GM19455 (cell line): ENCODE results near the gene HYDIN.
"Not testable (repeated sequence)": the region's sequence is repeated elsewhere in the genome, so short reads cannot be mapped to it uniquely, and the experiment has no call there.

Experiments used
- ATAC-seq: cut with Tn5 transposase; IDR thresholded peaks from one replicate; pipeline ENCODE4 v1.9.1; 2021; ENCODE audit not compliant: unreplicated experiment

Gene HYDIN

GRCh38 chr16:71009440-71010223 is 220.9 kb downstream of the HYDIN start:
- ATAC-seq, result not testable (repeated sequence)

GRCh38 chr16:71006516-71006915 is 224.0 kb downstream of the HYDIN start:
- not testable (repeated sequence) for ATAC-seq

GRCh38 chr16:70999735-71000134 is 230.8 kb downstream of the HYDIN start:
- not testable (repeated sequence) for ATAC-seq

- not testable (repeated sequence) for ATAC-seq
Observed at GRCh38 chr16:70995799-70996198, 234.7 kb downstream of the HYDIN start.

GRCh38 chr16:70992511-70992910 is 238.0 kb downstream of the HYDIN start:
- not testable (repeated sequence) for ATAC-seq

- not testable (repeated sequence) for ATAC-seq
Observed at GRCh38 chr16:70987019-70987715, 243.4 kb downstream of the HYDIN start.

DNA sequence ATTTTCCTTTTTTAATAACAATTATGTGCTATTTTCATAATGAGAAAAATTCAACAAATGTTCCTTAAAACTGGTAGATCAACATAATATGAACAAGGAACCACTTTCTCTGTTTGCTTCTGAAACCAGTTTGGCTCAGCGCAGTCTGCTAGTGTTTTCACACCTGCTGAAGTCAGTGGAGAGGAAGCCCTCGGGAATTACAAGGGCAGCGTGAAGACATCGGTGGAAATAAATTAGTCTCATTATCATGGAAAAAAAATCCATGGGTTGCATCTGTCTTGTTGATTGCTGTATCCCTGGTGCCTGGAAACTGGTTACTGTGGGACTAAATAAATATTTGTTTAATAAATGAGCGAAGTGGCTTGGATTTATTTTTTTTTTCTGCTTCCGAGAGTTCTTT is 245.8 kb downstream of the HYDIN start:
- ATAC-seq, result not testable (repeated sequence)

DNA sequence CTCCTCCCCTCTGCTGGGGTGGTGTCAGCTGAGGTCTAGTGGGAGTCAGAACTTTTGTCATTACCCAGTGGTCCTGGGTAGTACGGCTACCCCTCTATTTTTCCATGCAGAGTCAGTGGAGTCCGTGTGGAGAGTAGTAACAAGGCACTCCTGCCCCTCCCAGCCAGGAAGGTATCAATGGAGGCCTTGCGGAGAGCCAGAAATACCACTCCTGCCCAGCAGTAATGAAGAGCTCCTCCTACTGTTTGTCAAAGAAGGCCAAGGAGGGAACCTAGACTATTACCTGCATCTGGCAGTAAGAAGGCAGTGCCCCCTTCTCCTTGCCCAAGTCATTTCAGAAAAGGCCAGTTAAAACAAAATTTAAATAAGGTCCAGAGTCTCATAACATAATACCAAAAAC is 262.2 kb downstream of the HYDIN start:
- not testable (repeated sequence) for ATAC-seq

DNA sequence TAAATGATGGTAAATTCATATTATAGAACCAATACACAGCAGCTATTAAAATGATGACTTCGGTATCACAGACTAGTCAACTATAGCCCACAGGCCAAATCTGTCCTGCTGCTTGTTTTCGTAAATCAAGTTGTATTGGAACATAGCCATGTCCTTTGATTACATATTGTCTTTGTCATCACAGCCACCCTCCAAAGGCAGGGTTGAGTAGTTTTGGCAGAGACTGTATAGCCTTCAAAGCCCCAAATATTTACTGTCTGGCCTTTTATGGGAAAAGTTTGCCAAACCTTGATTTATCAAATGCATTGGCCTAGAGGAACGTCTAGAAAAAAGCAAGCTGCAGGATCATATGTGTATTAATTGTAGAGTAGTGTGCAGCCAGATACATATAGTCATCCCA is 270.4 kb downstream of the HYDIN start:
- not testable (repeated sequence) for ATAC-seq

DNA sequence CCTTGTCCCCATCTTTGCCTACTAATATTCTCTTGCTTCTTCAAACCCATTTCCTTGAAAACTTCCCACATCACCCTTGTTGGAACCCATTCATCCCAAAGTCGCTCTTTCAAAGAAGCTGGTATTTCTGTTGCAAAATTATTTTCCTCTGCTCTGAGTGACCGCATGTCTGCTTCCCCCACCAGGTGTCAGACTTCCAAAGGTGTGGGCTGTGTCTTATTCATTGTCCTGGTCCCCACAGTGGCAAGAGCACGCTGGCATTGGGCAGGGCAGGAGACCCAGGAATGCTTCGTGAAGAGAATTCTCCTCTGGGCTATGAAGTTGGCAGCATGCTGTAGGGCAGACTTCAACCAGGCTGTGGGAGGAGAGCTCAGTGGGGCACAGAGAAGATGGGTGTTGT is 275.6 kb downstream of the HYDIN start:
- not testable (repeated sequence) for ATAC-seq

DNA sequence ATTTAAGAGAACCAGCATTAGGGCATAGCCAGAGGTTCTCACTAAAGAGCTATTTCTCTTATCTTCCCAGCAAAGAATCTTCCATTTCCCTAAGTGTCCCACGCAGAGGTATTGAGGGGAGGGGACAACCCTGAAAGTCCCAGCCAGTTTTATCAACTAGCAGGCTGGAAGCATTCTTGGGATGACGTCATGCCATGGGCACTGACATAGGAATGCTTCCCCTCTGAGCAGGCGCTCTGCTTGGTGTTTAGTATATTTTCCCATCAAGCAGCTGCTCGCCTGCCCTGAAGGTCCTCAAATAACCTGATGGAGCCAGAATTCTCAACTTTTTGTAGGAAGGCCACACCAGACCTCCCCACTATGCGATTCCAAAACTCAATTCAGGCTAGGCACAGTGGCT is 276.7 kb downstream of the HYDIN start:
- ATAC-seq, result not testable (repeated sequence)

DNA sequence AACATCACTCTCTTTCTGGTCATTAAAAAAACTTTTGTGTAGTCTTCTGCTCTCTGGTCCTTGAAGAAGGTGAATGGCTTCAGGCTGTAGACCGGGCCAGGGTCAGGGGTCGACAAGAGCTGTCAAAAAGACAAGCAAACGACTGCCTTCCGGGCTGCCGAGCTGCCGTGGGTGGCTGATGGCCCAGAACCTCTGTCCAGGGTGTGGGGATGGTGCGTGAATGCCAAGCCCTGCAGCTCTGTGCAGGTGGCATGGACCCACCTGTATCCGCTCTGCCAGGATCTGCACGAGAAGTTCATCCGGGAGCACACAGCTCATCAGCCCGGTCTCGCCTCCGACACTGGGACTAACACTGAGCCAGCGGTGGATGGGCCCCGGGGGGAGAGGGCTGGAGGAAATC is 287.0 kb downstream of the HYDIN start:
- not testable (repeated sequence) for ATAC-seq

GRCh38 chr16:70939690-70940359 is 290.7 kb downstream of the HYDIN start:
- ATAC-seq, result not testable (repeated sequence)

- not testable (repeated sequence) for ATAC-seq
Observed at GRCh38 chr16:70936781-70937525, 293.6 kb downstream of the HYDIN start.

- not testable (repeated sequence) for ATAC-seq
Observed at GRCh38 chr16:70935325-70935724, 295.2 kb downstream of the HYDIN start.

GRCh38 chr16:70933746-70934145 is 296.8 kb downstream of the HYDIN start:
- not testable (repeated sequence) for ATAC-seq

DNA sequence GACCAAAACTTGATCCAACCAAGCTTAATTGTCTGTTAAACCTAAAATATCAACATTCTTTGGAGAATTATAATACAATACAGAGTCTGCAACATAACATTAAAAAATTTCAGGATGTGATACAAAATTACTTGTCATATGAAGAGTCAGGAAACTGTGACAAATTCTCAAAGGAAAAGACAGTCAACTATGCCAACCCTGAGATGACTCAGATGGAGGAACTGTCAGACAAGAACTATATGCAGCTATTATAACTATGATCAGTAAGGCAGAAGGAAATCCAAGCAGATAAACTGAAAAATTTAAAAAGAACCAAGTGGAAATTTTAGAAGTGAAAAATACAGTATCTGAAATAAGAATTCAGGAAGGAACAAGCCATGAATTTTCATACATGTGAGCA is 299.8 kb downstream of the HYDIN start:
- not testable (repeated sequence) for ATAC-seq

DNA sequence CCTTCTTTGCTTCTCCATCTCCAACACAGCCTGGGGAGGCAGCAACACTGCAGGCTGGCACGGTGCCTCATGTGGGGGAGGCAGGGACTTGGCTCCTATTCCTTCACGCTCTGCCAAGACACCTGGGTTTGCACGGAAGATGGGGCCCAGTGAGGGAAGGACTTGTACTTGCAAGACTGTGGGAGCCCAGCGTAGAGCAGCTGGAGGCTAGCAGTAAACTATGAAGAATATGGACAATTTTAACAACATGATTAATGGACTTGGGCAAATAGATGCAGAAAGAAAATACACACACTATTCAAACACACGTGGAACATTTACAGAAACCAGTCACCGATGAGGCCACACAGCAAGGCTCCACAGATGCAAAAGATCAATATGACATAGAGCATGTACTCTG is 308.4 kb downstream of the HYDIN start:
- not testable (repeated sequence) for ATAC-seq

DNA sequence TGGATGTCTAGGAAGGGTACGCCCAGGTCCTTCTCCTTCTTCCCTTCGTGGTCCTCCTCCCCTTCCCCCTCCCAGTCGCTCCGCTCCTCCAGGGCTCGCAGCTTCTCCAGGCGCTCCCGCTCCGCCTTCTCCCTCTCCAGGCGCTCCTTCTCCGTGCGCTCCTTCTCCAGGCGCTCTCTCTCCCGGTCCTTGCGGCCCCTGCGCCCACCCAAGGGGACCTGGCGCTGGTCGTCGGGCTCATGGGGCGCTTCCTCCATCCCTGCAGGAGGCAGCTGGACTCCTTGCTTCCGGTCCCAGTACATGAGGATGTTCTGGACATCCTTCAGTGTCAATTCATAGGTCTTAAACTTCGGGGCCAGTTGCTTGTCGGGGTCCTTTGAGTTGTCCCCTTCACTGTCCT is 309.9 kb downstream of the HYDIN start:
- ATAC-seq, result not testable (repeated sequence)

DNA sequence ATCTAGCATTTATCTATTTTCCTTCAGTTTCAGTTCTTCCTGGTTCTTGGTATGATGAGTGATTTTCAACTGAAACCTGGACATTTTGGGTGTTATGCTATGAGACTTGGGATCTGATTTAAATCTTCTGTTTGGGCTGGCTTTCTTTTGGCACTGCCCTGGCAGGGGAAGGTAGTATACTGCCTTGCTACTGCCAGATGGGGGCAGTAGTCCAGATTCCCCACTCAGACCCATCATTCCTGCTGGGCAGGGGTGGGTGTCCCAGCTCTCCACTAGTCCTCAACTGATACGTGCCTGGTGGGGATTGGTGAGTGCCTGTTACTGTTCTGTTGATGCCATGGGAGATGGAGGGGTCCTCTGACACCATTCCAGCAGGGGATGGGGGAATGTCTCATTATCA is 342.3 kb downstream of the HYDIN start:
- not testable (repeated sequence) for ATAC-seq

DNA sequence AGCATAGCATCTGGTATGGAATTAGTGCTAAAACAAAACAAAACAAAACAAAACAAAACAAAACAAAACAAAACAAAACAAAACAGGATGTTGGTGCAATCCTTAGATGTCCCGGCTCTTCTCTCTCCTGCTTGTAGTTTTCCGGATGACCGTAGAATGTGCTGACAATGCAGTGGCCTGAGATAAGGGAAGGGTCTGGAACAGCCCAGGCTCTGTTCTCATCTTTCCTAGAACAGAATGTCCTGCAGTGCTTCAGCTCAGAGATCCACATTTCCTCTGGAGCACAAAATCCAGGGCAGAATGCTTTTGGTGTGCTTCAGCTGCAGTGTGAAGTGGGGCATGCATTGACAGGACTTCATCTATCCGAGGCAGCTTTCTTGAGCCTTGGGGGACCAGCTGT is 345.9 kb downstream of the HYDIN start:
- ATAC-seq, result not testable (repeated sequence)
